Astrocyte (in vitro differentiated cells and primary cell): ENCODE data around the gene IGSF21.

Source experiments
- CTCF ChIP-seq: IDR thresholded peaks from 2 replicates; pipeline ENCODE4 v1.5.1; 2011; ENCODE audit warnings: low read depth, mild to moderate bottlenecking, inconsistent platforms, low read length, moderate library complexity; ENCODE audit not compliant: insufficient read depth
- EZH2 ChIP-seq: IDR thresholded peaks from 2 replicates; pipeline ENCODE4 v1.6.1; 2012; ENCODE audit warnings: mild to moderate bottlenecking, low read length, inconsistent platforms; ENCODE audit not compliant: insufficient read depth

- TF ChIP-seq CTCF, result no peak
- TF ChIP-seq EZH2, result no peak
Measured at GRCh38 chr1:18278946-18279345, 171.3 kb downstream of the IGSF21 start.
